Skeletal muscle cell (primary cell): Measurements from ENCODE around the gene ZNF189.

ENCODE experiments used
- DNase-seq: peaks from one replicate; pipeline ENCODE4 v3.0.0-alpha.2; 2010; ENCODE audit warnings: low read depth
- H3K4me3 ChIP-seq: 2 replicates; pipeline ENCODE4 v1.5.1; 2011; ENCODE audit warnings: low read depth, mild to moderate bottlenecking, control low read depth, low read length, moderate library complexity

ZNF189 gene

DNA sequence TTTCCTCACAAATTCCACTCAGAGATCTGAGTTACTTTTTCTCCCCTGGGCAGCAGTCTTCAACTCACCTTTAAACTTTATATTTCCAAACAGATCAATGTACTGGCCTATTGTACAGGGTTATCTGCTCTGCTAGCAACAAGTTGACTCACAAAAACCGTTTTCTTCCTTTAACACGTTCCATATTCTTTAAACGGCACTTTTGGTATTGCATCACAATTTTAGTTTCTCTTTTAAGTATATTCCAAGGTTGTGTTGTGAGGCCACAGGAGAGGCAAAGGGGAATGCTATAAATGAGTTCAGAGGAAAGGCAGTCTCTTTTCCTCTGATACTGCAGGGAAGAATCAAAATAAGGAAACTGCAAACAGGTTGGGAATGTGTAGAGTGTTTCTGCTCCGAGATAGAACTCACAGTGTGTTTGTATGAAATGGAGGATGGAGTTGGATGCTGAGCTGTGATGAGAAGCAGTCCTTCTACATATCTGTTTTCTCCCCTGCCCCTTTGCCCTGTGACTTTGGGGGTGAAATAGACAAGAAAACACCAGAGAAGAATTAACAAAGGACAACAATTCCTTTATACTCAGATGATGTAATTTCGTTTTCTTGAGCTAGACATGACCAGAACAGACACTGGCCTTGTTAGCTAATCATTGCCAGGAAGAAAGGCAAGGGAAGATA, 46.8 kb downstream of the ZNF189 start:
- no peak for DNase-seq

DNA sequence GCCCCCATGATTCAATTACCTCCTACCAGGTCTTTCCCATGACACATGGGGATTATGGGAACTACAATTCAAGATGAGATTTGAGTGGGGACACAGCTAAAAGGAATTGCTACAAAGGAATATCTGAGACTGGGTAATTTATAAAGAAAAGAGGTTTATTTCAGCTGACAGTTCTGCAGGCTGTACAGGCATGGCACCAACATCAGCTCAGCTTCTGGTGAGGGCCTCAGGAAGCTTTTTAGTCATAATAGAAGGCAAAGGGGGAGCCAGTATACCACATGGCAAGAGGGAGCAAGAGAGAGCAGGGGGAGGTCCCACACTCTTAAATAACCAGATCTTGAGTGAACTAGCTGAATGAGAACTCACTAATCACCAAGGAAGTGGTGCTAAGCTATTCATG, 48.1 kb downstream of the ZNF189 start:
- DNase-seq = no peak
- H3K4me3 ChIP-seq = no peak overlapping the region

More for the DNA sequence above, 46.8 kb downstream of the ZNF189 start:
- no peak overlapping the region for H3K4me3 ChIP-seq

DNA sequence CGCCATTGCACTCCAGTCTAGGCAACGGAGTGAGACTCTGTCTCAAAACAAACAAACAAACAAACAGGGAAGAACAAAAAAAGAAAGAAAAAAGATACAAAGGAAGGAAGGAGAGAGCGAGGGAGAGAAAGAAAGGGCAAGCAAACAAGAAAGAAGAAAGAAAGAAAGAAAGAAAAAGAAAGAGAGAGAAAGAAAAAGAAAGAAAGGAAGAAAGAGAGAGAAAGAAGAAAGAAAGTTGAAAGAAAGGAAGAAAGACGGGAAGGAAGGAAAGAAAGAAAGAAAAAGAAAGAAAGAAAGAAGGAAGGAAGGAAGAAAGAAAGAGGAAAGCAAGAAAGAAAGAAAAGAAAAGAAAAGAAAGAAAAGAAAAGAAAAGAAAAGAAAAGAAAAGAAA, 50.0 kb downstream of the ZNF189 start:
- no peak for DNase-seq
- H3K4me3 ChIP-seq = no peak overlapping the region

DNA sequence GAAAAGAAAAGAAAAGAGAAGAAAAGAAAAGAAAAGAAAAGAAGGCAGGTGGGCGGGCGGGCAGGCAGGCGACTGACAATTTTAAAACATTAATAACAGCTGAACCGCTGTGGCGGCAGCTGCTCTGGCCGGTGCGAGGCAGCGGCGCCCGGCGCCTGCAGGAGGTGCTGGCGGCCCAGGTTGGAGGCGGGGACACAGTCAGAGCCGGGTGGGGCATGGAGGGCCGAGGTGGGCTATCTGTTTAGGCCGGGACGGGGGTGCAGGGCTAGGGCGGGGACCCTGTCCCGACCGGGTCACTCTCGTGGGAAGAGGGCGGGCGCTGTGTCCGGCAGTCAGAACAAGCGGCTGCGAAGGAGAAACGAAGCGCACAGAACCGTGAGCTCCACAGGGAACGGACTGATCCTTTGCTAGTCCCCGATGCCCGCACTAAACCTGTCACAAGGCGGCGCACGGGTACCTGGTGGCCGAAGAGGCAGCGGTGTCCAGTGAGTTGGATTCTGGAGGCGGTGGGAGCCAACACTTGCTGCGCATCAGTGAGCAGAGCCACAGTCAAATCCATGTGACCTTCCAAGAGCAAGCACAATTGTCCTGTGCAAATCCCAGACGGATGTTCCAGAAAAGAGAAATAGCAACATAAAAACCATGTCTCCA, 50.5 kb downstream of the ZNF189 start:
- H3K4me3 ChIP-seq = peak overlapping the region; percentile 58
- DNase-seq = no peak

DNA sequence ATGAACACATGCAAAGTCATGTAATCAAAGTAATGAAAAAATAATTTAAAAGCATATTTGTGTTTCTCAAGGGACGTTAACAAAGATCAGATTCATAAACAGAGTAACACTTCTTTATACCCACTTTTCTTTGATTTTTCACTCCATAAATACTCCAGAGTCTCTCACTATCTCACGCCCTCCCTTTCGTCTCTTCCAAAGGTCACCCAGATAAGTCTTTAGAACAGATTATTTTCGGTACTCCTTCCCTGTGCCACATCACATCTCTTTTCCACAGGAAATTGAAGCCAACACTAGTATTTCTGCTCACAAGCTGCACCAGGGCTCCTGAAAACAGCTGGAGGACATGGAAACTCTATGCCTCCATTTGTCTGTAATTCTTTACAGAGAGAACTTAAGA, 52.3 kb downstream of the ZNF189 start:
- H3K4me3 ChIP-seq = no peak overlapping the region
- no peak for DNase-seq

DNA sequence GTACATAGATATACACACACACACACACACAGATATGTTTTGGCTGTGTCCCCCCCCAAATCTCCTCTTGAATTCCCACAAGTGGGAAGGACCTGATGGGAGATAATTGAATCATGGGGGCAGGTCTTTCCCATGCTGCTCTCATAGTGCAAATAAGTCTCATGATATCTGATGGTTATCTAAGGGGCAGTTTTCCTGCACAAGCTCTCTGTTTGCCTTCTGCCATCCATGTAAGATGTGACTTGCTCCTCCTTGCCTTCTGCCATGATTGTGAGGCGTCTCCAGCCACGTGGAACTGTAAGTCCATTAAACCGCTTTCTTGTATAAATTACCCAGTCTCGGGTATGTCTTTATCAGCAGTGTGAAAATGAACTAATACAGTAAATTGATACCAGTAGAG, 52.8 kb downstream of the ZNF189 start:
- DNase-seq = no peak
- no peak overlapping the region for H3K4me3 ChIP-seq

DNA sequence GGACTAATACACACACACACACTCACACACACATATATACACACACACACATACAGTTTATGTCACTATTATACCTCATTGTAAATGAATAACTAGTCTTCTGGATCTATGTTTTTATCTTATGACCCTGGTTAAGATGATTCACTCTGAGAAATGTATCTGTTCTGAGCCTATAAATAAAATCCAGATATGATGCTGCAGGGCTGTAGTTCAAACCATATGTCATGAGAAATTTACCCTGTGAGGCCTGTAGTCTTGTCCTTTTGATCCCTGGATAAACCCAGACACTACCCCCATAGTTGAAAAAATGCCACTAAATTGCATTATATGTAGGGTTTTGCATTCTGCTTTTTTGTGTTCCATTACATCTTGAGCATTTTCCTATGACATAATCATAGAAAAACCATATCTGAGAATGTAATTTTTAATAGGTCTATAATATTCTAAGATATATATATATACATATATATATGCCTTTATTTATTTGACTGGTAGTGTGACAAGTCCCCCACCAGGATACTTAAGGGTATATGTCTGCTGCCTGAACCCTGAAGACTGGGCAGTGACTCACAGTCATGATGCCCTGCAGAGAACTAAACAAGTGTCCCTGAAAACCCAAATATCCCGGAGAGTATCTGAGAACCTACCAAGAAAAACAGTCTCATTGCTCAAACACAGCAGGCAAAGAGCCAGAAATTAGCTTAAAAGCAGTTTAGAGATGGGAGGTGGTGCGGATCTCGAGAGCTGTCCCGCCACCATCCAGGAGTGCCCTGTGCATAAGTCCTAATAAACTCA, 55.3 kb downstream of the ZNF189 start:
- no peak for DNase-seq
- no peak overlapping the region for H3K4me3 ChIP-seq

DNA sequence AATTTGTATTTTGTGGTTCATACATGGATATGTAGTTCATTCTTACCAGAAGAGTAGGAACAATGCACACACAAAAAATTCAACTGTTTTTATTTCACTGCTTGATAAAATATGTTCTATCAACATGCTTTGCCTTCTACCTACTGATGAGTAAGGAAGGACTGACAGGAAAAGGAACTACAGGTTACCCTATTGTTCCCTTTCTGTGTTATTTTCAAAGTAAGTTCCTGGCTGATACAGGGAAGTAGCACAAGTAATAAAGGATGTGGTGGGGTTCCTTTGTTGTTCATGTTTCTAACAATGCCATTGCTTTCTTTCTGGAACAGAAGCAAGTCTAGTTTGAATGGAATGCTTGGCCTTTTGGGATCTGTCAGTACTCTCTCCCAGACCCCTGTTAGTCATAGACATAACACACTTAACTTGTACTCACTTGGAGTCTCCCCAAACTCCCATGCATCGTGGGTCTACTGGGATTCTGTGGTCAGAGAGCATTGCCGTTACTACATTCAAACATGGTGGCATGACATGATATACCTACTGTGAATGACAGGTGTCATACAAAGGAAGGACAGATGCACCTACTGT, 57.1 kb downstream of the ZNF189 start:
- no peak overlapping the region for H3K4me3 ChIP-seq
- DNase-seq = peak; percentile 68

DNA sequence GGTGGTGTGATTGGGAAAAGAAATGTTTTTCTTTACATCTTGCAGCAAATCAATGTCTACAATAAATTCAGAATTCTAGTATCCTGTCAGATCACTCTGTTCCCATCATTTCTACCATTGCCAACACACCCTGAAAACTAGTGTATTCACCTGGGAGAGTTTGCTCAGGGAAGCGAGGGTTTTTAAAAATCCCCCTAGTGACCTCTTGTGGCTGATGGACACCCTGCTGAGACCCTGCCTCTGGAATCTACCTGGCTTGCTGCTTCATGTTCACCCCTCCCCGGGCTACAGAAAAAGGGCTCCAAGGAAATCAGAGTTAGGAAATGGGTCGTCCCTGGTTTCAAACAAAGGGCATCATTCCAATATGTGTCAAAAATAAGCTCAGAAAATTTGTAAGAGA, 58.4 kb downstream of the ZNF189 start:
- no peak for DNase-seq
- no peak overlapping the region for H3K4me3 ChIP-seq

DNA sequence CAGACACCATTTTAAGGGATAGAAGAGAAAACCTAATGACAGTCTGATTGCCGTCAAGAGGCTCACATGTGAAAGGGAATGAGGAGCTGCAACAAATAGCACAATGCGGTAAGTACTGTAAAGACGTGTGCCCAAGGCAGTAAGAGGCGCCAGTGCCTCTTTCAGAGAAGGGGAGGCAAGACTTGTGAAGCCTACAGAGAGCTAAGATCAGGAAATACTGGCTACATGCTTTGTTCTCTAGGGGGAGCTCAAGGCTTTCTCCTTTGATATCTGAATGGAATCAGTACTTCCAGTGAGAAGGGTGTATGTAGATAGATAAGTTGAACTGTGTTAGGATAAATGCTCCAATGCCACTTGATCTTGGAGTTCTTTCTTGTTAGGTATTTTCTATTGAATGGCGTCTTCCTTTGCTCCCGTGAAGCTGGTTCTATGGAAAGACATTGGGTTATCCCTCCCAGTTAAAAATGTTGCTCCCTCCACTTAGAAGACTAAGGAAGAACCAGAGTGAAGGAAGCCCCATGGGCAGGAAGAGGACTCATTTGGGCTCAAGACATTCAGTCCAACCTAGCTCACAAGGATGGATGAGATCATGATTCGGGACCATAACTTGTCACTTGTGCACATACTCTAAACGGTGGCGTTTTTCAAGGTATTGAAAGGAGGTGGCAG, 60.4 kb downstream of the ZNF189 start:
- H3K4me3 ChIP-seq = no peak overlapping the region
- DNase-seq = peak; percentile 48
